CD4-positive, alpha-beta T cell treated with Interferon alpha-2 for 1 hour (primary cell): ENCODE measurements around the gene TRIO.

Experiments
- DNase-seq, 2 donors: peaks; one replicate each; pipeline ENCODE4 v3.0.0-alpha.2; 2020 to 2022

The TRIO gene

GRCh38 chr5:14400611-14401010 lies 257.5 kb downstream of the TRIO start:
- no peak for DNase-seq

GRCh38 chr5:14401639-14402038 lies 258.5 kb downstream of the TRIO start:
- no peak for DNase-seq

- no peak for DNase-seq
These were observed 259.3 kb downstream of the TRIO start for GRCh38 chr5:14402424-14402823.

- DNase-seq = no peak
These were observed 261.6 kb downstream of the TRIO start for GRCh38 chr5:14404780-14405179.

GRCh38 chr5:14405267-14405666 lies 262.1 kb downstream of the TRIO start:
- DNase-seq = no peak

- no peak for DNase-seq
These were observed 262.8 kb downstream of the TRIO start for GRCh38 chr5:14405706-14406553.

GRCh38 chr5:14406554-14406849 lies 263.4 kb downstream of the TRIO start:
- no peak for DNase-seq

- DNase-seq = no peak
These were observed 263.9 kb downstream of the TRIO start for GRCh38 chr5:14407051-14407450.

- DNase-seq = no peak
These were observed 264.6 kb downstream of the TRIO start for GRCh38 chr5:14407746-14408175.

- DNase-seq = no peak
These were observed 265.9 kb downstream of the TRIO start for GRCh38 chr5:14408969-14409586.

GRCh38 chr5:14410068-14410393 lies 266.9 kb downstream of the TRIO start:
- no peak for DNase-seq

- no peak for DNase-seq
These were observed 267.5 kb downstream of the TRIO start for GRCh38 chr5:14410394-14411201.

- no peak for DNase-seq
These were observed 268.1 kb downstream of the TRIO start for GRCh38 chr5:14411216-14411615.

GRCh38 chr5:14413331-14413750 lies 270.2 kb downstream of the TRIO start:
- peak; percentile 27 to 59 for DNase-seq

- peak in 1 of 2 donors; percentile 20 for DNase-seq
These were observed 270.9 kb downstream of the TRIO start for GRCh38 chr5:14414007-14414406.

GRCh38 chr5:14414656-14415023 lies 271.5 kb downstream of the TRIO start:
- peak in 1 of 2 donors; percentile 10 for DNase-seq

GRCh38 chr5:14415024-14415697 lies 272.0 kb downstream of the TRIO start:
- DNase-seq = peak in 1 of 2 donors; percentile 34

GRCh38 chr5:14415698-14416074 lies 272.5 kb downstream of the TRIO start:
- no peak for DNase-seq

GRCh38 chr5:14416621-14417275 lies 273.6 kb downstream of the TRIO start:
- no peak for DNase-seq

GRCh38 chr5:14417276-14417730 lies 274.2 kb downstream of the TRIO start:
- no peak for DNase-seq

- no peak for DNase-seq
These were observed 274.9 kb downstream of the TRIO start for GRCh38 chr5:14417792-14418765.
